Subcutaneous adipose tissue (tissue), 4 donors: ENCODE measurements around the gene ARHGEF4. TPM values are rescaled to one million over a fixed set of nuclear protein-coding genes. Genes with fewer than 3 reads are reported as not detected.

Source experiments
- small RNA-seq: library from RNA; depleted of rRNA; stranded (forward); fragments of <200 nt; gene quantifications from one replicate; pipeline ENCODE3, GENCODE V24; 2016
- total RNA-seq, 4 donors: library from RNA; depleted of rRNA; stranded (reverse); fragments of >200 nt; gene quantifications; one replicate each; pipeline ENCODE4 v1.1.0, GENCODE V29; 2016
- TF ChIP-seq, protein P1 (sequence below): fragments of 450-650 bp; IDR thresholded peaks from one replicate; pipeline ENCODE4 v1.5.1; 2016; ENCODE audit warnings: low read depth, mild to moderate bottlenecking, control low read depth, antibody characterized with exemption, moderate library complexity

Gene ARHGEF4
- total RNA-seq, 4 donors from 2014 or later, result 4.8 to 17.9 (median 9.8) TPM

DNA sequence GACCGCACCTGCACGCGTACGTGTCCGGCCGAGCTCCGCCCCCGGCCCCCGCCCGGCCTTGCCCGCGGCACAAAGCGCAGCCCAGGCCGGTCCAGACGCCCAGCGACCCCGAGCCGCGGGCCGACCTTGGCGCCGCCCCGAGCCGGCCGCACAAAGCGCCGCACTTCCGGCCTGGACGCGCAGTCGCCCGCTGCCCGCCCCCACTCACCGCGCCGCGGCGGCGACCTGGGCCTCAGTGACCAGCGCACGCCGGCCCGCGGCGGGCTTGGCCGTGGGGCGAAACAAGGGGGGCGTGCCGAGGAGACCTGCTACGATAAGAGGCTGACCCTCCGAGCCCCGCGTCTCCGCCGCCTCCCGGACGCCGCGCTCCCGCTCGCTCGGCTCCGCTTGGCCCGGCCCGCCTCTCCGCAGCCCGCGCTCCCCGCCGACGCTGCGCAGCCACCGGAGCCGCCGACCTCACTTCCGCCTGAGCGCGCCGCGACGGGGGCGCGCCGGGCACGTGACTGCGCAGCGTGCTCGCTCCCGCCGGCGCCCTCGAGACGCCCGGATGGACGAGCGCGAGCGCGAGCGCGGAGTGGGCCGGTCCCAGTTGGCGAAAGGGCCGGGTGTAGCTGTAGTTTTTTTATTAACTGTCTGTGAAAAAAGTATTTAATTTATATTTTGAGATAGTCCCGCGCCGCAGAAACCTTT is 256.4 kb downstream of the ARHGEF4 start, which contains the start of gene FAM168B:
Gene FAM168B, minus strand, starts transcription at position 455 of the 690 bp plus-strand sequence. CDS start 10,814 bp downstream, outside the sequence.
- TF ChIP-seq, protein P1, sequence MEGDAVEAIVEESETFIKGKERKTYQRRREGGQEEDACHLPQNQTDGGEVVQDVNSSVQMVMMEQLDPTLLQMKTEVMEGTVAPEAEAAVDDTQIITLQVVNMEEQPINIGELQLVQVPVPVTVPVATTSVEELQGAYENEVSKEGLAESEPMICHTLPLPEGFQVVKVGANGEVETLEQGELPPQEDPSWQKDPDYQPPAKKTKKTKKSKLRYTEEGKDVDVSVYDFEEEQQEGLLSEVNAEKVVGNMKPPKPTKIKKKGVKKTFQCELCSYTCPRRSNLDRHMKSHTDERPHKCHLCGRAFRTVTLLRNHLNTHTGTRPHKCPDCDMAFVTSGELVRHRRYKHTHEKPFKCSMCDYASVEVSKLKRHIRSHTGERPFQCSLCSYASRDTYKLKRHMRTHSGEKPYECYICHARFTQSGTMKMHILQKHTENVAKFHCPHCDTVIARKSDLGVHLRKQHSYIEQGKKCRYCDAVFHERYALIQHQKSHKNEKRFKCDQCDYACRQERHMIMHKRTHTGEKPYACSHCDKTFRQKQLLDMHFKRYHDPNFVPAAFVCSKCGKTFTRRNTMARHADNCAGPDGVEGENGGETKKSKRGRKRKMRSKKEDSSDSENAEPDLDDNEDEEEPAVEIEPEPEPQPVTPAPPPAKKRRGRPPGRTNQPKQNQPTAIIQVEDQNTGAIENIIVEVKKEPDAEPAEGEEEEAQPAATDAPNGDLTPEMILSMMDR, result no peak

DNA sequence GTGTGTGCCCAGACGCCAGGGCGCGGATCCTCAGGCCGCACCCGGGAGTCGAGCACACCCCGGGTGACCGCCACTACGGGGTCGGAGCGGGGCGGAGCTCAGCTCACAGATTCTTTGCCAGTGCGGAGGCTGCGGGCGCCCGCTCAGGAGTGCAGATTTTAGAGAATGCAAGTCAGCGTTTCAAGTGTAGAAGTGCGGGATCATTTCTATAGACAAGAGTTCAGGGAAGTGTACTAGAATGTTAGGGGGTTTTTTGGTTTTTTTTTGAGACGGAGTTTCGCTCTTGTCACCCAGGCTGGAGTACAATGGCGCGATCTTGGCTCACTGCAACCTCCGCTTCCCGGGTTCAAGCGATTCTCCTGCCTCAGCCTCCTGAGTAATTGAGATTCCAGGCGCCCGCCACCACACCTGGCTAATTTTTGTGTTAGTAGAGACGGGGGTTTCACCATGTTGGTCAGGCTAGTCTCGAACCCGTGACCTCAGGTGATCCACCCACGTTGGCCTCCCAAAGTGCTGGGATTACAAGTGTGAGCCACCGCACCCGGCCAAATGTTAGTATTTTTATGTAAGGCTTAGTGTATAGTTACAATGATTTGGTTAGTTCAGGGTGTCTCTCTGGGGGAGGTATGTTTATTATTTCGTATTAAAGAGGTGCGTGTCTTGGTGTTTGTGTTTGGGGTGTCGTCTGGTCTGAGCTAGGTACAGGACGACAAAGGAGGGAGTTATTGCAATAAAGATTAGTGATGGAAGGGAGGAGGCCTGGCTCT is 257.2 kb downstream of the ARHGEF4 start:
- TF ChIP-seq, protein P1, result no peak

DNA sequence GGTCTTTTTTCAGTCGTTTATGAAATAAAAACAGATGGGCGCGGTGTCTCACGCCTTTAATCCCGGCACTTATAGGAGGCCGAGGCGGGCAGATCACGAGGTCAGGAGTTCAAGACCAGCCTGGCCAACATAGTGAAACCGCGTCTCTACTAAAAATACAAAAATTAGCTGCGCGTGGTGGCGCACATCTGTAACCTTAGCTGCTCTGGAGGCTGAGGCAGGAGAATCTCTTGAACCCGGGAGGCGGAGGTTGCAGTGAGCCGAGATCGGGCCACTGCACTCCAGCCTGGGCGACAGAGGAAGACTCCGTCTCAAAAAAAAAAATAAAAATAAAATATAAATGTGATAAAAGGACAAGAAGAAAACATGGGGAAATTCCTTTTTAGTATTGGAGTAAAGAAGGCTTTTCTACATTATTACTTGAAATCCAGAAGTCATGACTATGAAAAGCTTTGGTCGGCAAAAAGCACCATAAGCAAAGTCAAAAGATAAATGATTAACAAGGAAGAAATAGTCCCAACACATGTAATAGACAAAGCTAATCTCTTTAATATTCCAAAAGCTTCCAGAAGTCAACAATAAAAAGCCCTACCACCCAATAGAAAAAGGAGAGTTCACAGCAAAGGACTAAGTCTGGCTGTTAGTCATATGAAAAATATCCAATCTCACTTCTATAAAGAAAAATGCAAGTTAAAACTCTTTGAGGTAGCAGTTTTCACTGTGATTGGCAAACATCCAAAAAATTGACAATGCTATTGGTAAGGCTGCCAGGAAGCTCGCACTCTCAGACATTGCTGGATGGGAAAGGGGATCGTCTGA is 258.0 kb downstream of the ARHGEF4 start:
- TF ChIP-seq, protein P1, result no peak

Small RNA genes within 50 kb of the gene (small RNA-seq; reads per million reads assigned to genes)
- not detected for gene RF00423

Other genes starting within 250 kb of the ARHGEF4 start
- not detected for gene CFC1, start 237.3 kb upstream of the ARHGEF4 start, total RNA-seq
- gene POTEJ, start 225.5 kb upstream of the ARHGEF4 start, total RNA-seq, result not detected
- not detected for gene GPR148, start 107.8 kb upstream of the ARHGEF4 start, total RNA-seq
- gene AMER3, start 81.4 kb upstream of the ARHGEF4 start, total RNA-seq, result not detected